Measurements from ENCODE around the gene EVA1C.
"Not testable (repeated sequence)": the region's sequence is repeated elsewhere in the genome, so short reads cannot be mapped to it uniquely, and the experiment has no call there.

EVA1C gene

GRCh38 chr21:32452191-32452590, 39.7 kb downstream of the EVA1C start:
- H3K36me3 Mint-ChIP-seq; ATAC-seq (ENCODE audit: low read depth); H3K27ac Mint-ChIP-seq; H3K4me3 Mint-ChIP-seq; H3K4me1 Mint-ChIP-seq; H3K27me3 Mint-ChIP-seq; H3K9me3 Mint-ChIP-seq; DNase-seq (ENCODE audit: low spot score in 2 of 2): not testable (repeated sequence)

GRCh38 chr21:32452641-32453040, 40.1 kb downstream of the EVA1C start:
- H3K4me1 Mint-ChIP-seq: no peaks in the 10 kb centered on the region
- peaks cover 2% of the 10 kb centered on the region for H3K27me3 Mint-ChIP-seq
- H3K4me3 Mint-ChIP-seq: no peak overlapping the region
- H3K36me3 Mint-ChIP-seq: no peaks in the 10 kb centered on the region
- H3K9me3 Mint-ChIP-seq: no peaks in the 10 kb centered on the region
- no peak overlapping the region for H3K27ac Mint-ChIP-seq
- ATAC-seq (ENCODE audit: low read depth) (no peak), DNase-seq (ENCODE audit: low spot score in 2 of 2) (no peak)

GRCh38 chr21:32455548-32455947, 43.0 kb downstream of the EVA1C start:
- DNase-seq (ENCODE audit: low spot score in 2 of 2): no peak
- Mint-ChIP-seq H3K36me3 (peaks cover 3% of the 10 kb centered on the region), H3K9me3 (no peaks in the 10 kb centered on the region), H3K4me1 (no peaks in the 10 kb centered on the region), H3K4me3 (no peak overlapping the region), H3K27ac (no peak overlapping the region), H3K27me3 (peaks cover 5% of the 10 kb centered on the region)
- ATAC-seq (ENCODE audit: low read depth): no peak

GRCh38 chr21:32456497-32456918, 44.0 kb downstream of the EVA1C start:
- Mint-ChIP-seq H3K9me3 (no peaks in the 10 kb centered on the region), H3K36me3 (peaks cover 3% of the 10 kb centered on the region), H3K27ac (no peak overlapping the region), H3K27me3 (peaks cover 5% of the 10 kb centered on the region), H3K4me3 (no peak overlapping the region), H3K4me1 (no peaks in the 10 kb centered on the region)
- no peak for DNase-seq (ENCODE audit: low spot score in 2 of 2)
- no peak for ATAC-seq (ENCODE audit: low read depth)

GRCh38 chr21:32457360-32457840, 44.9 kb downstream of the EVA1C start:
- H3K36me3 Mint-ChIP-seq: peaks cover 3% of the 10 kb centered on the region
- H3K4me1 Mint-ChIP-seq: no peaks in the 10 kb centered on the region
- peaks cover 5% of the 10 kb centered on the region for H3K27me3 Mint-ChIP-seq
- no peak overlapping the region for H3K4me3 Mint-ChIP-seq
- ATAC-seq (ENCODE audit: low read depth) (no peak), DNase-seq (ENCODE audit: low spot score in 2 of 2) (no peak)
- H3K9me3 Mint-ChIP-seq: no peaks in the 10 kb centered on the region
- H3K27ac Mint-ChIP-seq: no peak overlapping the region

- Mint-ChIP-seq H3K27ac (no peak overlapping the region), H3K4me1 (no peaks in the 10 kb centered on the region), H3K9me3 (no peaks in the 10 kb centered on the region), H3K36me3 (peaks cover 3% of the 10 kb centered on the region), H3K27me3 (peaks cover 5% of the 10 kb centered on the region), H3K4me3 (no peak overlapping the region)
- ATAC-seq (ENCODE audit: low read depth) (no peak), DNase-seq (ENCODE audit: low spot score in 2 of 2) (no peak)
Observed at GRCh38 chr21:32457962-32458361, 45.5 kb downstream of the EVA1C start.

GRCh38 chr21:32459972-32460371, 47.5 kb downstream of the EVA1C start:
- no peak overlapping the region for H3K4me3 Mint-ChIP-seq
- DNase-seq (ENCODE audit: low spot score in 2 of 2): no peak
- ATAC-seq (ENCODE audit: low read depth): no peak
- no peak overlapping the region for H3K27ac Mint-ChIP-seq
- H3K27me3 Mint-ChIP-seq: peaks cover 5% of the 10 kb centered on the region
- H3K4me1 Mint-ChIP-seq: no peaks in the 10 kb centered on the region
- H3K36me3 Mint-ChIP-seq: peaks cover 3% of the 10 kb centered on the region
- H3K9me3 Mint-ChIP-seq: no peaks in the 10 kb centered on the region

GRCh38 chr21:32461503-32461902, 49.0 kb downstream of the EVA1C start:
- DNase-seq (ENCODE audit: low spot score in 2 of 2) (no peak), ATAC-seq (ENCODE audit: low read depth) (no peak)
- Mint-ChIP-seq H3K27ac (no peak overlapping the region), H3K4me1 (no peaks in the 10 kb centered on the region), H3K36me3 (peaks cover 4% of the 10 kb centered on the region), H3K4me3 (no peak overlapping the region), H3K9me3 (no peaks in the 10 kb centered on the region), H3K27me3 (peaks cover 5% of the 10 kb centered on the region)

- not testable (repeated sequence) for DNase-seq (ENCODE audit: low spot score in 2 of 2); H3K27ac Mint-ChIP-seq; H3K9me3 Mint-ChIP-seq; H3K4me1 Mint-ChIP-seq; ATAC-seq (ENCODE audit: low read depth); H3K36me3 Mint-ChIP-seq; H3K27me3 Mint-ChIP-seq; H3K4me3 Mint-ChIP-seq
Observed at GRCh38 chr21:32462564-32462963, 50.1 kb downstream of the EVA1C start.

GRCh38 chr21:32463367-32463766, 50.9 kb downstream of the EVA1C start:
- no peak overlapping the region for H3K27ac Mint-ChIP-seq
- peaks cover 4% of the 10 kb centered on the region for H3K36me3 Mint-ChIP-seq
- H3K4me3 Mint-ChIP-seq: no peak overlapping the region
- DNase-seq (ENCODE audit: low spot score in 2 of 2) (no peak), ATAC-seq (ENCODE audit: low read depth) (no peak)
- H3K27me3 Mint-ChIP-seq: peaks cover 5% of the 10 kb centered on the region
- no peaks in the 10 kb centered on the region for H3K4me1 Mint-ChIP-seq
- no peaks in the 10 kb centered on the region for H3K9me3 Mint-ChIP-seq

- Mint-ChIP-seq H3K27me3 (peaks cover 4% of the 10 kb centered on the region), H3K27ac (no peak overlapping the region), H3K36me3 (peaks cover 3% of the 10 kb centered on the region), H3K4me3 (no peak overlapping the region), H3K4me1 (no peaks in the 10 kb centered on the region), H3K9me3 (no peaks in the 10 kb centered on the region)
- DNase-seq (ENCODE audit: low spot score in 2 of 2) (no peak), ATAC-seq (ENCODE audit: low read depth) (no peak)
Observed at GRCh38 chr21:32463889-32464300, 51.4 kb downstream of the EVA1C start.

- no peak overlapping the region for H3K4me3 Mint-ChIP-seq
- no peak overlapping the region for H3K27ac Mint-ChIP-seq
- no peaks in the 10 kb centered on the region for H3K9me3 Mint-ChIP-seq
- peaks cover 2% of the 10 kb centered on the region for H3K36me3 Mint-ChIP-seq
- H3K27me3 Mint-ChIP-seq: no peaks in the 10 kb centered on the region
- H3K4me1 Mint-ChIP-seq: no peaks in the 10 kb centered on the region
- ATAC-seq (ENCODE audit: low read depth): no peak
- no peak for DNase-seq (ENCODE audit: low spot score in 2 of 2)
Observed at GRCh38 chr21:32467291-32467690, 54.8 kb downstream of the EVA1C start.

- DNase-seq (ENCODE audit: low spot score in 2 of 2) (no peak), ATAC-seq (ENCODE audit: low read depth) (no peak)
- no peaks in the 10 kb centered on the region for H3K4me1 Mint-ChIP-seq
- H3K27me3 Mint-ChIP-seq: no peaks in the 10 kb centered on the region
- no peak overlapping the region for H3K27ac Mint-ChIP-seq
- peaks cover 2% of the 10 kb centered on the region for H3K36me3 Mint-ChIP-seq
- no peak overlapping the region for H3K4me3 Mint-ChIP-seq
- H3K9me3 Mint-ChIP-seq: no peaks in the 10 kb centered on the region
Observed at GRCh38 chr21:32468681-32469111, 56.2 kb downstream of the EVA1C start.

- ATAC-seq (ENCODE audit: low read depth): no peak
Observed at GRCh38 chr21:32469628-32470027, 57.1 kb downstream of the EVA1C start.

GRCh38 chr21:32470206-32470605, 57.7 kb downstream of the EVA1C start:
- no peak for DNase-seq (ENCODE audit: low spot score in 2 of 2)

More at GRCh38 chr21:32469628-32470027, 57.1 kb downstream of the EVA1C start:
- Mint-ChIP-seq H3K27me3 (no peaks in the 10 kb centered on the region), H3K4me3 (no peak overlapping the region), H3K9me3 (no peaks in the 10 kb centered on the region), H3K4me1 (no peaks in the 10 kb centered on the region), H3K36me3 (peaks cover 2% of the 10 kb centered on the region), H3K27ac (no peak overlapping the region)
- no peak for DNase-seq (ENCODE audit: low spot score in 2 of 2)

More at GRCh38 chr21:32470206-32470605, 57.7 kb downstream of the EVA1C start:
- no peak for ATAC-seq (ENCODE audit: low read depth)
- Mint-ChIP-seq H3K4me3 (no peak overlapping the region), H3K36me3 (no peaks in the 10 kb centered on the region), H3K4me1 (no peaks in the 10 kb centered on the region), H3K9me3 (no peaks in the 10 kb centered on the region), H3K27me3 (no peaks in the 10 kb centered on the region), H3K27ac (no peak overlapping the region)

All from memory B cell (primary cell).